ENCODE results near the gene ELF5. TPM values are rescaled to one million over a fixed set of nuclear protein-coding genes. Genes with fewer than 3 reads are reported as not detected.
A peak's percentile ranks its signal among the peaks of the same experiment; 100 is the strongest.

Gene ELF5
- polyA plus RNA-seq, 1 experiment = not detected

- DNase-seq (ENCODE audit: low read depth) = no peak
- TF ChIP-seq CTCF (IDR thresholded peaks at IDR 0.05; ENCODE audit: insufficient read depth, low read depth, low read length) = 0 out of 2 replicates have a peak, but pooled peaks have one; percentile 2
- POLR2A ChIA-PET = no interaction called here
- CTCF ChIA-PET = interaction anchor here (3.8 to 6.4 kb wide), 2 partner anchors 10 kb away, joined by 26 to 50 read pairs; partner anchors contain the start of gene ELF5
- Histone ChIP-seq H3K27me3 (ENCODE audit: control insufficient read depth, insufficient read depth, low read length) (peaks cover 1% of the 10 kb centered on the region), H3K36me3 (ENCODE audit: control insufficient read depth, insufficient read depth, low read length) (no peaks in the 10 kb centered on the region), H3K4me3 (ENCODE audit: low read depth, low read length) (no peak overlapping the region)
These were observed 10.6 kb downstream of the ELF5 start for GRCh38 chr11:34502949-34503348.

GRCh38 chr11:34501949-34502348, 11.6 kb downstream of the ELF5 start:
- POLR2A ChIA-PET = no interaction called here
- Histone ChIP-seq H3K36me3 (ENCODE audit: control insufficient read depth, insufficient read depth, low read length) (no peaks in the 10 kb centered on the region), H3K27me3 (ENCODE audit: control insufficient read depth, insufficient read depth, low read length) (peaks cover 1% of the 10 kb centered on the region), H3K4me3 (ENCODE audit: low read depth, low read length) (no peak overlapping the region)
- CTCF ChIA-PET = interaction anchor here (3.8 to 6.4 kb wide), 2 partner anchors 9 to 11 kb away, joined by 26 to 50 read pairs; partner anchors contain the start of gene ELF5
- no peak for DNase-seq (ENCODE audit: low read depth)
- no peak for TF ChIP-seq CTCF (IDR thresholded peaks at IDR 0.05; ENCODE audit: insufficient read depth, low read depth, low read length)

- Histone ChIP-seq H3K27me3 (ENCODE audit: control insufficient read depth, insufficient read depth, low read length) (peaks cover 1% of the 10 kb centered on the region), H3K36me3 (ENCODE audit: control insufficient read depth, insufficient read depth, low read length) (no peaks in the 10 kb centered on the region), H3K4me3 (ENCODE audit: low read depth, low read length) (no peak overlapping the region)
- no peak for TF ChIP-seq CTCF (IDR thresholded peaks at IDR 0.05; ENCODE audit: insufficient read depth, low read depth, low read length)
- DNase-seq (ENCODE audit: low read depth) = peak; percentile 71
- CTCF ChIA-PET = interaction anchor here (0.8 to 6.4 kb wide), 3 partner anchors 9 to 14 kb away, joined by 3 to 50 read pairs (median 26); partner anchors contain the start of gene ELF5
- POLR2A ChIA-PET = no interaction called here
These were observed 12.1 kb downstream of the ELF5 start for GRCh38 chr11:34501500-34501899.

GRCh38 chr11:34499719-34500500, 13.7 kb downstream of the ELF5 start:
- no peak for TF ChIP-seq CTCF (IDR thresholded peaks at IDR 0.05; ENCODE audit: insufficient read depth, low read depth, low read length)
- DNase-seq (ENCODE audit: low read depth) = no peak
- peaks cover 1% of the 10 kb centered on the region; the same call in 1 of the 2 replicates for H3K27me3 ChIP-seq (ENCODE audit: control insufficient read depth, insufficient read depth, low read length)
- H3K36me3 ChIP-seq (ENCODE audit: control insufficient read depth, insufficient read depth, low read length) = no peaks in the 10 kb centered on the region
- no peak overlapping the region for H3K4me3 ChIP-seq (ENCODE audit: low read depth, low read length)
- ChIA-PET POLR2A (no interaction called here), CTCF (interaction anchor here (0.6 to 6.4 kb wide), 6 partner anchors 7 to 326 kb away, joined by 3 to 50 read pairs (median 3); partner anchors contain the start of gene ELF5)

- TF ChIP-seq CTCF (IDR thresholded peaks at IDR 0.05; ENCODE audit: insufficient read depth, low read depth, low read length) = no peak
- DNase-seq (ENCODE audit: low read depth) = no peak
- POLR2A ChIA-PET = no interaction called here
- CTCF ChIA-PET = interaction anchor here (0.7 to 1.8 kb wide), 2 partner anchors 8 to 321 kb away, joined by 3 to 6 read pairs; no protein-coding TSS in a partner anchor
- peaks cover 1% of the 10 kb centered on the region; the same call in 1 of the 2 replicates for H3K27me3 ChIP-seq (ENCODE audit: control insufficient read depth, insufficient read depth, low read length)
- H3K36me3 ChIP-seq (ENCODE audit: control insufficient read depth, insufficient read depth, low read length) = no peaks in the 10 kb centered on the region
- H3K4me3 ChIP-seq (ENCODE audit: low read depth, low read length) = no peak overlapping the region
These were observed 17.7 kb downstream of the ELF5 start for GRCh38 chr11:34495724-34496377.

Measured in BJ (cell line).